ENCODE data around the gene NDUFA6. TPM values are rescaled to one million over a fixed set of nuclear protein-coding genes. Genes with fewer than 3 reads are reported as not detected.

NDUFA6 gene
- total and polyA plus RNA-seq, 3 donors from 2014 or later, result 41.1 to 81.4 (median 53.3) TPM

GRCh38 chr22:42079319-42080251 is 11.0 kb downstream of the NDUFA6 start, which contains the start of gene SMDT1:
TSS of gene SMDT1 (plus strand) at chr22:42079700. CDS start at chr22:42079769, 69 bp downstream.
- Histone ChIP-seq H3K4me3 (peak within 1 kb of the TSS; percentile 67 to 72), H3K9me3 (no peaks in the 10 kb centered on the region), H3K4me1 (peaks cover 18% of the 10 kb centered on the region), H3K27ac (peak within 1 kb of the TSS; percentile 97 to 99), H3K36me3 (ENCODE audit: low read depth, missing control alignments) (no peaks in the 10 kb centered on the region), H3K27me3 (no peaks in the 10 kb centered on the region)
- WGBS, 2 donors, result 0 to 1% methylated on average over 46 to 68 of the region's 71 CpGs
- intact Hi-C loops (cut with DNase I; ENCODE audit: low total_unique reads), result no loop called here
- TF ChIP-seq, protein P1, sequence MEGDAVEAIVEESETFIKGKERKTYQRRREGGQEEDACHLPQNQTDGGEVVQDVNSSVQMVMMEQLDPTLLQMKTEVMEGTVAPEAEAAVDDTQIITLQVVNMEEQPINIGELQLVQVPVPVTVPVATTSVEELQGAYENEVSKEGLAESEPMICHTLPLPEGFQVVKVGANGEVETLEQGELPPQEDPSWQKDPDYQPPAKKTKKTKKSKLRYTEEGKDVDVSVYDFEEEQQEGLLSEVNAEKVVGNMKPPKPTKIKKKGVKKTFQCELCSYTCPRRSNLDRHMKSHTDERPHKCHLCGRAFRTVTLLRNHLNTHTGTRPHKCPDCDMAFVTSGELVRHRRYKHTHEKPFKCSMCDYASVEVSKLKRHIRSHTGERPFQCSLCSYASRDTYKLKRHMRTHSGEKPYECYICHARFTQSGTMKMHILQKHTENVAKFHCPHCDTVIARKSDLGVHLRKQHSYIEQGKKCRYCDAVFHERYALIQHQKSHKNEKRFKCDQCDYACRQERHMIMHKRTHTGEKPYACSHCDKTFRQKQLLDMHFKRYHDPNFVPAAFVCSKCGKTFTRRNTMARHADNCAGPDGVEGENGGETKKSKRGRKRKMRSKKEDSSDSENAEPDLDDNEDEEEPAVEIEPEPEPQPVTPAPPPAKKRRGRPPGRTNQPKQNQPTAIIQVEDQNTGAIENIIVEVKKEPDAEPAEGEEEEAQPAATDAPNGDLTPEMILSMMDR (IDR thresholded peaks at IDR 0.05), result no peak
- peak; percentile 87 for TF ChIP-seq POLR2A (IDR thresholded peaks at IDR 0.05)
- peak; percentile 99 for DNase-seq

DNA sequence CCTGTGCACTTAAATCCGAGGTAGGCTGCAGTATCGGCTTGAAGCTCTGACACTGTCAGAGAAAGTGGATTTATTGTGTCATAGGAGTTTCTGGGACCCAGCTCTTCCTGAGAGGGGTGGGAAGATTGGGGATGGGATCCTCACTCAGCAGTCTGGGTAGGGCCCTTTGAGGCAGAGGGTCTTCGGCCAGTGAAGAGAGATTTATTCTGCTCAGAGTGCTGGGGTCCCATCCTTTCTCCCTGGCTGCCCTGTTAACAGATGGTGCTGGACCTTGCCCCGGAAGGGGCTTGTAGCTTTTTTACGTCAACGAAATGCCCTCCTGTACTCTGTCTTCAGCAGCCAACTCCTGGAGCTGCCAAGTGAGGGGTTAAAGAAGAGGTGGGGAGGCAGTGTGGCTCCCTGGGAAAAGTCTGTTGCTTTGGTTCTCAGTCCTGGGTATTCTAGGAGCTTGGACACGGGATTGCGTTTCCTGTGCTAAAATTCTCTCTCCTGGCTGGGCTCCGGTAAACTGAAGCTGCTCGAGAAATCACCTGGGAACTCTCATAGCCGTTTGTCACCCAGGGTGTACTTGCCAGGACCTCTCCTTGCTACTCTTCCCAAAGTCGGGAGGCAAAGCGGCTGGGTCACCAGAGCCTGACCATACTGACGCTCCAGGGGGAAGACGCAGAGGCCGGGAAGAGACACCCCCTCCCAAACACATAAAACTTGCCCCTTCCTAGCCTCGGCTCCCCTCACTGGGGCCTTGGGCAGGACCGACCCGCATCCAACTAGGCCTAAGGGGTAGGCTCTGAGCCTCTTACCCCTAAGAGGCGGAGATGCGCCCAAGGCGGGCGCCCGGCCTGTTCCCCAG is 11.9 kb downstream of the NDUFA6 start:
- intact Hi-C loops (cut with DNase I; ENCODE audit: low total_unique reads), result no loop called here
- 17 to 38% methylated on average over 19 to 24 of the region's 24 CpGs for WGBS, 2 donors
- peak; percentile 49 for DNase-seq
- H3K4me3 ChIP-seq, result peak overlapping the region; percentile 67 to 72
- H3K27ac ChIP-seq, result peak overlapping the region; percentile 97 to 99
- H3K27me3 ChIP-seq, result no peaks in the 10 kb centered on the region
- TF ChIP-seq, protein P1 (IDR thresholded peaks at IDR 0.05), result no peak
- TF ChIP-seq POLR2A (IDR thresholded peaks at IDR 0.05), result no peak
- no peaks in the 10 kb centered on the region for H3K9me3 ChIP-seq
- H3K4me1 ChIP-seq, result peaks cover 26% of the 10 kb centered on the region
- H3K36me3 ChIP-seq (ENCODE audit: low read depth, missing control alignments), result no peaks in the 10 kb centered on the region

- TF ChIP-seq, protein P1 (IDR thresholded peaks at IDR 0.05), result no peak
- TF ChIP-seq POLR2A (IDR thresholded peaks at IDR 0.05), result no peak
- Histone ChIP-seq H3K27me3 (no peaks in the 10 kb centered on the region), H3K27ac (peak overlapping the region in 1 of 2 donors; percentile 97), H3K36me3 (ENCODE audit: low read depth, missing control alignments) (no peaks in the 10 kb centered on the region), H3K4me1 (peaks cover 29% of the 10 kb centered on the region), H3K4me3 (no peak overlapping the region), H3K9me3 (no peaks in the 10 kb centered on the region)
- WGBS, 2 donors, result 88% methylated on average over 21 of the region's 21 CpGs; no CpG with 5 or more reads in 1 of the 2 donors
- intact Hi-C loops (cut with DNase I; ENCODE audit: low total_unique reads), result no loop called here
- DNase-seq, result peak; percentile 12
Measured at GRCh38 chr22:42077486-42078125, 13.0 kb downstream of the NDUFA6 start.

DNA sequence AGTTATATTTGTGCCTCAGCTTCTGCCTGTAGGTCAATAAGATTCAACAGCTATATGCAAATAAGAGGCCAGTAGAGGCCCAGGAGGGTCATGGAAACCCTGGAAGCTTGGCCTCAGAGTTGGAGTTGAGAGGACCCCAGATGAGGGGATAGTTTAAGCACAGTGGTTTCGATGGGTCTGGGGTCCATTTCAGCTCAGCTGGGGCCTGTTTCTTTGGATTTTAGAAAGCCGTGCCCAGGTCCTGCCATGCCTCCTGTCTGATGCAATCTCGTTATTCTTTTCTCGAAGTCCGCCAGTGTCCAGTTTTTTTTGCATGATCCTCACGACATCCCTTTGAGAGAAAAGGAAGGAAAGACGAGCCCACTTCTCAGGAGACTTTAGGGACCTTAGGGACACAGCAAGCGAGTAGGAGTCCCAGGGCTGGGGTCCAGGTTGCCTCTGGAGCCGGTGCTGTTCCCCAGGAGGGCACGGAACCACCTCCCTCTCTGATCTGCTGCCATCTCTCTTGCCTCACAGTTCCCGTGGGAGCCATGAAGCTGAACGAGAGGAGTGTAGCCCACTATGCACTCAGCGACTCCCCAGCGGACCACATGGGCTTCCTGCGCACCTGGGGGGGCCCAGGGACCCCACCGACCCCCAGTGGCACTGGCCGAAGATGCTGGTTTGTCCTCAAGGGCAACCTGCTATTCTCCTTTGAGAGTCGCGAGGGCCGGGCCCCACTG is 13.6 kb downstream of the NDUFA6 start:
- no peak overlapping the region for H3K4me3 ChIP-seq
- DNase-seq, result peak; percentile 11
- no peak overlapping the region for H3K27ac ChIP-seq
- TF ChIP-seq, protein P1 (IDR thresholded peaks at IDR 0.05), result no peak
- TF ChIP-seq POLR2A (IDR thresholded peaks at IDR 0.05), result no peak
- no peaks in the 10 kb centered on the region for H3K27me3 ChIP-seq
- 87% methylated on average over 17 to 20 of the region's 20 CpGs for WGBS, 2 donors
- no peaks in the 10 kb centered on the region for H3K9me3 ChIP-seq
- intact Hi-C loops (cut with DNase I; ENCODE audit: low total_unique reads), result no loop called here
- H3K36me3 ChIP-seq (ENCODE audit: low read depth, missing control alignments), result no peaks in the 10 kb centered on the region
- H3K4me1 ChIP-seq, result peaks cover 29% of the 10 kb centered on the region

Measured in testis (tissue), 3 donors.